ENCODE measurements around the gene RIC8A.

DNA sequence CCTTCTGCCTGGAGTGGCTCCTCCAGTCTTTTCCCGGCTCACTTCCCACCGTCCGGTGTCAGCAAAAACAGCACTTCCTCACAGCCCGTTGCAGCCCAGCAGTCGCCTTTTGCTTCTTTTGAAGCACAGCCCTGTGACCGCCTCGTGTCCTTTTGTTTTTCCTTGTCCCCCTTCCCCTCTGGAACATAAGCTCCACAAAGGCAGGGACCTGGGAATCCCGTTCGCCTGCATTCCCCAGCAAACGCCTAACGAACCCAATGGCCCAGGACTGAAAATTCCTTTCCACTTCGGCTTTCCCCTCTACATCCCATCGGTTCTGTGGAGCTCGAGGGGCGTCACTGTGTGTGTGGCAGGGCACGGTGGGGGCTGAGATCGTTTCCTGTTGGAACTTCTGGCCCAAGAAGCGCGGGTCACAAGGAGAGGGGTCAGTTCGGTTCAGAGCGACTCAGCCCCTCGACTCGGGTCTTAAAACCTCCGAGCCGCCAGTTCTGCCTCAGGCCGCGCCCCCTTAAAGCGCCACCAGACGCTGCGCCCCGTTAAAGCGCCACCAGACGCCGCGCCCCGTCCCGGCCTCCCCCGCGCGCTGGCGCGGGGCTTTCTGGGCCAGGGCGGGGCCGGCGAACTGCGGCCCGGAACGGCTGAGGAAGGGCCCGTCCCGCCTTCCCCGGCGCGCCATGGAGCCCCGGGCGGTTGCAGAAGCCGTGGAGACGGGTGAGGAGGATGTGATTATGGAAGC is 841 bp downstream of the RIC8A start:
- TF ChIP-seq RAD21 (IDR thresholded peaks at IDR 0.05) (peak in 1 of 2 donors; percentile 12), TAF1 (conservative IDR thresholded peaks at IDR 0.05) (no peak), JUND (IDR thresholded peaks at IDR 0.05) (no peak), GABPA (IDR thresholded peaks at IDR 0.05 in 1 of 2, conservative IDR thresholded peaks at IDR 0.05 in 1 of 2) (peak in 1 of 2 donors; percentile 78), SP1 (IDR thresholded peaks at IDR 0.05) (no peak), HNF4G (IDR thresholded peaks at IDR 0.05) (no peak), FOXA1 (IDR thresholded peaks at IDR 0.05) (no peak), YY1 (IDR thresholded peaks at IDR 0.05) (no peak), FOXA2 (IDR thresholded peaks at IDR 0.05) (no peak)
- TF ChIP-seq, protein P1, sequence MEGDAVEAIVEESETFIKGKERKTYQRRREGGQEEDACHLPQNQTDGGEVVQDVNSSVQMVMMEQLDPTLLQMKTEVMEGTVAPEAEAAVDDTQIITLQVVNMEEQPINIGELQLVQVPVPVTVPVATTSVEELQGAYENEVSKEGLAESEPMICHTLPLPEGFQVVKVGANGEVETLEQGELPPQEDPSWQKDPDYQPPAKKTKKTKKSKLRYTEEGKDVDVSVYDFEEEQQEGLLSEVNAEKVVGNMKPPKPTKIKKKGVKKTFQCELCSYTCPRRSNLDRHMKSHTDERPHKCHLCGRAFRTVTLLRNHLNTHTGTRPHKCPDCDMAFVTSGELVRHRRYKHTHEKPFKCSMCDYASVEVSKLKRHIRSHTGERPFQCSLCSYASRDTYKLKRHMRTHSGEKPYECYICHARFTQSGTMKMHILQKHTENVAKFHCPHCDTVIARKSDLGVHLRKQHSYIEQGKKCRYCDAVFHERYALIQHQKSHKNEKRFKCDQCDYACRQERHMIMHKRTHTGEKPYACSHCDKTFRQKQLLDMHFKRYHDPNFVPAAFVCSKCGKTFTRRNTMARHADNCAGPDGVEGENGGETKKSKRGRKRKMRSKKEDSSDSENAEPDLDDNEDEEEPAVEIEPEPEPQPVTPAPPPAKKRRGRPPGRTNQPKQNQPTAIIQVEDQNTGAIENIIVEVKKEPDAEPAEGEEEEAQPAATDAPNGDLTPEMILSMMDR (IDR thresholded peaks at IDR 0.05; ENCODE audit: low read depth, low read length, missing input control) = no peak
- TF ChIP-seq, protein P2, sequence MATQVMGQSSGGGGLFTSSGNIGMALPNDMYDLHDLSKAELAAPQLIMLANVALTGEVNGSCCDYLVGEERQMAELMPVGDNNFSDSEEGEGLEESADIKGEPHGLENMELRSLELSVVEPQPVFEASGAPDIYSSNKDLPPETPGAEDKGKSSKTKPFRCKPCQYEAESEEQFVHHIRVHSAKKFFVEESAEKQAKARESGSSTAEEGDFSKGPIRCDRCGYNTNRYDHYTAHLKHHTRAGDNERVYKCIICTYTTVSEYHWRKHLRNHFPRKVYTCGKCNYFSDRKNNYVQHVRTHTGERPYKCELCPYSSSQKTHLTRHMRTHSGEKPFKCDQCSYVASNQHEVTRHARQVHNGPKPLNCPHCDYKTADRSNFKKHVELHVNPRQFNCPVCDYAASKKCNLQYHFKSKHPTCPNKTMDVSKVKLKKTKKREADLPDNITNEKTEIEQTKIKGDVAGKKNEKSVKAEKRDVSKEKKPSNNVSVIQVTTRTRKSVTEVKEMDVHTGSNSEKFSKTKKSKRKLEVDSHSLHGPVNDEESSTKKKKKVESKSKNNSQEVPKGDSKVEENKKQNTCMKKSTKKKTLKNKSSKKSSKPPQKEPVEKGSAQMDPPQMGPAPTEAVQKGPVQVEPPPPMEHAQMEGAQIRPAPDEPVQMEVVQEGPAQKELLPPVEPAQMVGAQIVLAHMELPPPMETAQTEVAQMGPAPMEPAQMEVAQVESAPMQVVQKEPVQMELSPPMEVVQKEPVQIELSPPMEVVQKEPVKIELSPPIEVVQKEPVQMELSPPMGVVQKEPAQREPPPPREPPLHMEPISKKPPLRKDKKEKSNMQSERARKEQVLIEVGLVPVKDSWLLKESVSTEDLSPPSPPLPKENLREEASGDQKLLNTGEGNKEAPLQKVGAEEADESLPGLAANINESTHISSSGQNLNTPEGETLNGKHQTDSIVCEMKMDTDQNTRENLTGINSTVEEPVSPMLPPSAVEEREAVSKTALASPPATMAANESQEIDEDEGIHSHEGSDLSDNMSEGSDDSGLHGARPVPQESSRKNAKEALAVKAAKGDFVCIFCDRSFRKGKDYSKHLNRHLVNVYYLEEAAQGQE (IDR thresholded peaks at IDR 0.05) = peak; percentile 17
- TF ChIP-seq, protein P3, sequence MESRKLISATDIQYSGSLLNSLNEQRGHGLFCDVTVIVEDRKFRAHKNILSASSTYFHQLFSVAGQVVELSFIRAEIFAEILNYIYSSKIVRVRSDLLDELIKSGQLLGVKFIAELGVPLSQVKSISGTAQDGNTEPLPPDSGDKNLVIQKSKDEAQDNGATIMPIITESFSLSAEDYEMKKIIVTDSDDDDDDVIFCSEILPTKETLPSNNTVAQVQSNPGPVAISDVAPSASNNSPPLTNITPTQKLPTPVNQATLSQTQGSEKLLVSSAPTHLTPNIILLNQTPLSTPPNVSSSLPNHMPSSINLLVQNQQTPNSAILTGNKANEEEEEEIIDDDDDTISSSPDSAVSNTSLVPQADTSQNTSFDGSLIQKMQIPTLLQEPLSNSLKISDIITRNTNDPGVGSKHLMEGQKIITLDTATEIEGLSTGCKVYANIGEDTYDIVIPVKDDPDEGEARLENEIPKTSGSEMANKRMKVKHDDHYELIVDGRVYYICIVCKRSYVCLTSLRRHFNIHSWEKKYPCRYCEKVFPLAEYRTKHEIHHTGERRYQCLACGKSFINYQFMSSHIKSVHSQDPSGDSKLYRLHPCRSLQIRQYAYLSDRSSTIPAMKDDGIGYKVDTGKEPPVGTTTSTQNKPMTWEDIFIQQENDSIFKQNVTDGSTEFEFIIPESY (IDR thresholded peaks at IDR 0.05) = no peak
- TF ChIP-seq, protein P4, sequence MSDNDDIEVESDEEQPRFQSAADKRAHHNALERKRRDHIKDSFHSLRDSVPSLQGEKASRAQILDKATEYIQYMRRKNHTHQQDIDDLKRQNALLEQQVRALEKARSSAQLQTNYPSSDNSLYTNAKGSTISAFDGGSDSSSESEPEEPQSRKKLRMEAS (IDR thresholded peaks at IDR 0.05) = no peak
- TF ChIP-seq, protein P5, sequence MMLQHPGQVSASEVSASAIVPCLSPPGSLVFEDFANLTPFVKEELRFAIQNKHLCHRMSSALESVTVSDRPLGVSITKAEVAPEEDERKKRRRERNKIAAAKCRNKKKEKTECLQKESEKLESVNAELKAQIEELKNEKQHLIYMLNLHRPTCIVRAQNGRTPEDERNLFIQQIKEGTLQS (IDR thresholded peaks at IDR 0.05) = no peak

All from liver (tissue), 3 donors.